H1 (cell line): ENCODE results near the gene BSN. TPM values are rescaled to one million over a fixed set of nuclear protein-coding genes. Genes with fewer than 3 reads are reported as not detected.

ENCODE experiments used
- CBX8 ChIP-seq: fragments of 300-800, 300-1000 bp; sonication (generic); IDR thresholded peaks from 2 replicates; pipeline ENCODE4 v1.7.1; 2016; ENCODE audit warnings: low read depth, low read length, borderline replicate concordance
- CHD1 ChIP-seq: IDR thresholded peaks from 2 replicates; pipeline ENCODE4 v1.6.1; 2012; ENCODE audit warnings: low read depth, low read length, improper control_type of control experiment
- POLR2A ChIP-seq, 2 experiments: IDR thresholded peaks; 1 replicate in 1 of 2; 2 replicates in 1 of 2; pipeline ENCODE4 v1.6.1; 2011; ENCODE audit warnings: low read depth in 2 of 2, low read length in 2 of 2, mild to moderate bottlenecking in 2 of 2; ENCODE audit errors: control extremely low read depth in 1 of 2
- RBBP5 ChIP-seq: IDR thresholded peaks from 2 replicates; pipeline ENCODE4 v1.7.1; 2012; ENCODE audit warnings: low read depth, mild to moderate bottlenecking, inconsistent platforms, low read length, moderate library complexity, borderline replicate concordance
- ZNF274 ChIP-seq: IDR thresholded peaks from 2 replicates; pipeline ENCODE4 v1.7.0; 2012; ENCODE audit warnings: low read length, borderline replicate concordance; ENCODE audit errors: extremely low read depth
- polyA plus RNA-seq, 7 experiments: library from polyadenylated mRNA; depleted of rRNA in 3 of 7; stranded (reverse) in 5 of 7; unstranded in 2 of 7; fragments of >200 nt in 5 of 7; fragments of 200-250 nt in 2 of 7; gene quantifications; 1 replicate in 5 of 7; 2 replicates in 1 of 7; 4 replicates in 1 of 7; pipeline versions ENCODE4 v1.2.1 to v1.2.3, GENCODE V29; 2011 to 2013; ENCODE audit warnings: missing spikeins in 2 of 7, mixed read lengths in 2 of 7
- total RNA-seq: library from RNA; stranded (reverse); fragmentation: NEBNext Ultra II Directional; extraction: Animal tissue kit (Norgen Biotek cat#: 25700); gene quantifications from 2 replicates; pipeline ENCODE4 v1.2.1, GENCODE V29; 2021

BSN gene
- total and polyA plus RNA-seq, 2 of the 8 experiments (the other 6 are each of a cell fraction or from before 2014, with no cell fraction given): 0.60 to 3.0 TPM

DNA sequence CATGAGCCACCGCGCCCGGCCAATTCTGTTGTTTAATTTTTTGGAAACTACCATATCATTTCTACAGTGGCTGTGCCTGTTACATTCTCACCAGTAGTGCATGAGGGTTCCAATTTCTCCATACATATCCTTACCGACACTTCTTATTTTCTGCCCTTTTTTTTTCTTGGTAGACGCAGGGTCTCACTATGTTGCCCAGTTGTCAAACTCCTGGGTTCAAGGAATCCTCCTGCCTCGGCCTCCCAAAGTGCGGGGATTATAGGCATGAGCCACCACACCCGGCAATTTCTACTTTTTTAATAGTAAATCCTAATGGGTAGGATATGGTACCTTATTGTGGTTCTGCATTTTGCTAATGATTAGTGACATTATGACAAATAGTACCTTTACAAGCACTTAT is 155.6 kb downstream of the BSN start (continued):
- TF ChIP-seq CBX8 (no peak), ZNF274 (no peak), RBBP5 (no peak), POLR2A (IDR thresholded peaks at IDR 0.05; ENCODE audit: control extremely low read depth in 1 of 2, low read depth in 2 of 2, low read length in 2 of 2) (no peak), CHD1 (no peak)
- TF ChIP-seq, all 59 proteins: peak for 0
